Caco-2 (cell line): Measurements from ENCODE around the gene ATP6V0D1. TPM values are rescaled to one million over a fixed set of nuclear protein-coding genes. Genes with fewer than 3 reads are reported as not detected.

Experiments
- BruUV-seq: library from RNA; stranded (reverse); fragments of 400-500 nt; replicated peaks from 2 replicates; lab custom pipeline; 2021; lab: Mats Ljungman, UMichigan
- CTCF ChIA-PET: fragments of 300-600 bp; sonication (Branson Sonifier 250); formaldehyde crosslinking; loops from one replicate; lab custom pipeline; 2022; ENCODE audit warnings: antibody characterized with exemption; lab: Charles Lee
- POLR2A ChIA-PET: fragments of 300-600 bp; sonication (Branson Sonifier 250); formaldehyde crosslinking; loops from one replicate; lab custom pipeline; 2022; ENCODE audit warnings: antibody characterized with exemption; lab: Charles Lee
- DNase-seq, 2 experiments: peaks; one replicate each; pipeline versions ENCODE4 v3.0.0 to v3.0.0-alpha.2; 2020 to 2022
- H3K27me3 ChIP-seq: replicated peaks from 2 replicates; pipeline ENCODE4 v1.6.0; 2011; ENCODE audit warnings: low read length; ENCODE audit not compliant: control insufficient read depth, insufficient read depth
- H3K36me3 ChIP-seq: 2 replicates; pipeline ENCODE4 v1.5.1; 2011; ENCODE audit warnings: low read length; ENCODE audit not compliant: control insufficient read depth, insufficient read depth
- H3K4me1 ChIP-seq: fragments of 250-450 bp; sonication (Bioruptor Pico); 2 replicates; pipeline ENCODE4 v1.5.1; 2020; ENCODE audit warnings: mild to moderate bottlenecking
- H3K4me3 ChIP-seq: 2 replicates; pipeline ENCODE4 v1.5.1; 2011; ENCODE audit warnings: low read depth, mild to moderate bottlenecking, control low read depth, low read length
- H3K9me3 ChIP-seq: fragments of 250-450 bp; sonication (Bioruptor Pico); 2 replicates; pipeline ENCODE4 v1.5.1; 2020; ENCODE audit warnings: mild to moderate bottlenecking, moderate library complexity
- H3K27ac Mint-ChIP-seq: one replicate; pipeline ENCODE4 v1.8.0; 2022; ENCODE audit warnings: mixed read lengths; ENCODE audit not compliant: unreplicated experiment
- H3K27me3 Mint-ChIP-seq: one replicate; pipeline ENCODE4 v1.8.0; 2022; ENCODE audit warnings: mixed read lengths; ENCODE audit not compliant: insufficient read depth, unreplicated experiment
- H3K36me3 Mint-ChIP-seq: one replicate; pipeline ENCODE4 v1.8.0; 2022; ENCODE audit warnings: mild to moderate bottlenecking, mixed read lengths; ENCODE audit not compliant: insufficient read depth, unreplicated experiment
- H3K4me1 Mint-ChIP-seq: one replicate; pipeline ENCODE4 v1.8.0; 2022; ENCODE audit warnings: low read depth, mixed read lengths; ENCODE audit not compliant: unreplicated experiment
- H3K4me3 Mint-ChIP-seq: one replicate; pipeline ENCODE4 v1.8.0; 2022; ENCODE audit warnings: mild to moderate bottlenecking, moderate library complexity, mixed read lengths; ENCODE audit not compliant: unreplicated experiment
- H3K9me3 Mint-ChIP-seq: one replicate; pipeline ENCODE4 v1.8.0; 2022; ENCODE audit warnings: mixed read lengths; ENCODE audit not compliant: unreplicated experiment
- intact Hi-C: fragments of 100-400 bp; cut with micrococcal nuclease; formaldehyde crosslinking; loops from one replicate; pipeline ENCODE4 v1.10.0; 2022; ENCODE audit not compliant: unreplicated experiment
- total RNA-seq: library from RNA; stranded (reverse); gene quantifications from 2 replicates; pipeline ENCODE4 v1.2.3, GENCODE V29; 2022
- TF ChIP-seq, protein P1 (sequence below), 2 experiments: fragments of 200-600 bp in 1 of 2; IDR thresholded peaks; 1 replicate in 1 of 2; 2 replicates in 1 of 2; pipeline versions ENCODE4 v1.5.1 to v1.8.0; 2011 to 2022; ENCODE audit warnings: antibody characterized with exemption in 1 of 2, control low read depth in 1 of 2, inconsistent platforms in 1 of 2, low read depth in 1 of 2, low read length in 1 of 2, mild to moderate bottlenecking in 1 of 2, moderate library complexity in 1 of 2; ENCODE audit not compliant: insufficient read depth in 1 of 2, severe bottlenecking in 1 of 2, unreplicated experiment in 1 of 2

Gene ATP6V0D1
- total RNA-seq, 1 experiment from 2014 or later = 110 TPM

DNA sequence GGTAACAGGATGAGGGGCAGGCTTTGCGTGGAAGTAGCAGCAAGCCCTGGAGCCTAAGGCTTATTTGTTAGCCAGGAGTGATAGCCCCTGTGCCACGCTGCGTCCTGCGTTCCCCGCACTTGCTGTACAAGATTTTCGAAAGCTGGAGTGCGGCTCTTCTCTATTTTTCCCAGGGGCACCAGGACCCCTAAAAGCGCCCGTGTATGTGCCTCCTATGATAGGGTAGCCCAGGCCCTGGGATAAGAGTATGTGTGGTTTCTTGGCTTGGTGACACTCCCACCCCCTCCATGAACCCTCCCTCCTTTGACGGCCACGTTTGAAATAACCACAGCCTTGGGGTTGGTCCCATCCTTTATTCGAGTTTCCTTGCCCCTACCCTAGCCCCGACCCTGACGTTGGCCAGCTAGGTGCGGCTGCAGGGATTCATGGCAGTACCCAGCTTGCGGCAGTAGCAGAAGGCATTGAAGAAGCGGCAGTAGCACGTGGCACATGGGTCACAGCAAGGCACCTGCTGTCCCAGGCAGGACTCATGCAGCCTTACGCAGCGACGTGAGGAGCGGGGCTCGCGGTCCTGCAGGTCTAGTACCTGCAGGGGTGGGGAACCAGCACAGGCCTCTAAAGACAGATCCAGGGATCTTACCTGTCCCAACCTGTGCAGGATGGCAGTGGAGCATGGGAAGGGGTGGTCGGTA is 1.4 kb upstream of the ATP6V0D1 start:
- Histone ChIP-seq H3K27me3 (no peaks in the 10 kb centered on the region), H3K4me1 (peaks cover 15% of the 10 kb centered on the region), H3K36me3 (no peaks in the 10 kb centered on the region; the same call in 1 of the 2 replicates), H3K9me3 (no peaks in the 10 kb centered on the region), H3K4me3 (peak overlapping the region; percentile 43)
- Mint-ChIP-seq H3K36me3 (peaks cover 22% of the 10 kb centered on the region), H3K27me3 (no peaks in the 10 kb centered on the region), H3K4me3 (peak overlapping the region; percentile 98), H3K9me3 (no peaks in the 10 kb centered on the region), H3K27ac (peak overlapping the region; percentile 94), H3K4me1 (peaks cover 19% of the 10 kb centered on the region)
- TF ChIP-seq, protein P1, sequence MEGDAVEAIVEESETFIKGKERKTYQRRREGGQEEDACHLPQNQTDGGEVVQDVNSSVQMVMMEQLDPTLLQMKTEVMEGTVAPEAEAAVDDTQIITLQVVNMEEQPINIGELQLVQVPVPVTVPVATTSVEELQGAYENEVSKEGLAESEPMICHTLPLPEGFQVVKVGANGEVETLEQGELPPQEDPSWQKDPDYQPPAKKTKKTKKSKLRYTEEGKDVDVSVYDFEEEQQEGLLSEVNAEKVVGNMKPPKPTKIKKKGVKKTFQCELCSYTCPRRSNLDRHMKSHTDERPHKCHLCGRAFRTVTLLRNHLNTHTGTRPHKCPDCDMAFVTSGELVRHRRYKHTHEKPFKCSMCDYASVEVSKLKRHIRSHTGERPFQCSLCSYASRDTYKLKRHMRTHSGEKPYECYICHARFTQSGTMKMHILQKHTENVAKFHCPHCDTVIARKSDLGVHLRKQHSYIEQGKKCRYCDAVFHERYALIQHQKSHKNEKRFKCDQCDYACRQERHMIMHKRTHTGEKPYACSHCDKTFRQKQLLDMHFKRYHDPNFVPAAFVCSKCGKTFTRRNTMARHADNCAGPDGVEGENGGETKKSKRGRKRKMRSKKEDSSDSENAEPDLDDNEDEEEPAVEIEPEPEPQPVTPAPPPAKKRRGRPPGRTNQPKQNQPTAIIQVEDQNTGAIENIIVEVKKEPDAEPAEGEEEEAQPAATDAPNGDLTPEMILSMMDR (IDR thresholded peaks at IDR 0.05; ENCODE audit: insufficient read depth in 1 of 2, low read depth in 1 of 2, low read length in 1 of 2, severe bottlenecking in 1 of 2, unreplicated experiment in 1 of 2) = no peak
- no peak for DNase-seq
- CTCF ChIA-PET = interaction anchor here (1.7 to 3.1 kb wide), 2 partner anchors 32 to 222 kb away, joined by 9 to 49 read pairs; no protein-coding TSS in a partner anchor
- no TSS peak for BruUV-seq
- POLR2A ChIA-PET = no interaction called here
- intact Hi-C loops = loop anchor here (5.0 kb wide), 1 partner anchor 50 kb away; the partner anchor contains the start of gene HSD11B2

DNA sequence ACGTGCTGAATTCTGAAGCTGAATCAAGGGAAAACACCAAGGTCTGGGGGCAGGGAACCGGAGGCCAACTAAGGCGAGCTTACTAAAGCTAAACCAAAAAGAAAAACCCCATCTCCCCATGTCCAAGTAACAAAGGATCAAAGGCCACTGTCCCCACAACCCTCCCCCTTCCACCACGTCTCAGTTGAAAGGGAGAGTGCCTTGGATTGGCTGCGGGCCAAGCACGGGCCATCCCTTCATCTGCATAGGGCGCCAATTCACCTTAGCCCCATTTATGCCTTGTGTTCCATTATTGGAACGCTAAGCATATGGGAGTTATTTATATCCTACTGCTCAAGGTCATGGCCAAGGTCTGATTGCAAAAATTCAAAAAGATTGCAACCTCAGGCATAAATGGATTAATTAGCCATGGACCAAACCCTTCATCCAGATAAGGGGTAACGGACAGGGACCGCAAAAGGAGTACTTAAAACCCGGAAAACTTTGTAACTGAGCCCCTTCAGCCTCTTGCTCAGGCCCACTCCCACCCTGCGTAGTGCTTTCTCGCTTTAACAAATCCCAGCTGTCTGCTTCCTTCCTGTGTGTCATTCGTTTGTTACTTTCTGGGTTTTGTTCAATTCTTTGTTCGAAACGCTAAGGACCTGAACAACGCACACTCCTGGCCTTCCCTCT is 740 bp upstream of the ATP6V0D1 start:
- intact Hi-C loops = loop anchor here (1.0 to 5.0 kb wide), 3 partner anchors 13 to 49 kb away; partner anchors contain the start of gene HSD11B2
- Mint-ChIP-seq H3K27ac (peak overlapping the region; percentile 94), H3K36me3 (peaks cover 22% of the 10 kb centered on the region), H3K4me3 (peak overlapping the region; percentile 98), H3K4me1 (peaks cover 19% of the 10 kb centered on the region), H3K9me3 (no peaks in the 10 kb centered on the region), H3K27me3 (no peaks in the 10 kb centered on the region)
- no peaks in the 10 kb centered on the region for H3K9me3 ChIP-seq
- peaks cover 15% of the 10 kb centered on the region for H3K4me1 ChIP-seq
- H3K36me3 ChIP-seq = no peaks in the 10 kb centered on the region; the same call in 1 of the 2 replicates
- H3K27me3 ChIP-seq = no peaks in the 10 kb centered on the region
- CTCF ChIA-PET = interaction anchor here (0.7 to 3.1 kb wide), 20 partner anchors 8 to 325 kb away, joined by 3 to 49 read pairs (median 6); partner anchors contain the start of genes ACD, CARMIL2, CTCF and ELMO3
- DNase-seq = peak in 1 of 2 experiments; percentile 56
- peak overlapping the region; percentile 43 for H3K4me3 ChIP-seq
- BruUV-seq = TSS peak; percentile 87
- TF ChIP-seq, protein P1 (IDR thresholded peaks at IDR 0.05; ENCODE audit: insufficient read depth in 1 of 2, low read depth in 1 of 2, low read length in 1 of 2, severe bottlenecking in 1 of 2, unreplicated experiment in 1 of 2) = no peak
- POLR2A ChIA-PET = interaction anchor here (0.6 to 1.6 kb wide), 8 partner anchors 7 to 354 kb away, joined by 3 to 11 read pairs (median 4); partner anchors contain the start of genes ACD, FHOD1, HSD11B2 and PARD6A

DNA sequence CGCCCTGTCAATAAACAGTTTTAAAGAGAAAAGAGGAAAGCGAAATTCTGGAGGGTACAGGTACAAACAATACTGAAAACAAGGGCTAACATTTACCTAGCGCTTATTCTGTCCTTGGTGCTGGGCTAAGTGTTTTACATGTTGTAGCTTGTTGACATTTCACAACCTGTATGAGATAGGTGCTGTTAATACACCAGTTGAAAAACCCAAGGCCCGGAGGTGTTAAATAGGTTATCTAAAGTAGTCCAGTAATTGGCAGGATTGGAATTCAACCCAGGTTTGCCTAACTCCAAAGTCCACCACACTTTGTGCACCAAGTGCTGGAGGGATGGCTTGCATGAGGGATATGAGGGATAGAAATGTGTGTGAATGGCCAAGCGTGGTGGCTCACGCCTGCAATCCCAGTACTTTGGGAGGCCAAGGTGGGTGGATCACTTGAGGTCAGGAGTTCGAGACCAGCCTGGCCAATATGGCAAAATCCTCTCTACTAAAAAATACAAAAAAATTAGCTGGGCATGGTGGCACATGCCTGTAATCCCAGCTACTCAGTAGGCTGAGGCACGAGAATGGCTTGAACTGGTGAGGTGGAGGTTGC is 2.9 kb downstream of the ATP6V0D1 start:
- ChIA-PET POLR2A (interaction anchor here (0.6 to 0.7 kb wide), 2 partner anchors 53 to 231 kb away, joined by 5 read pairs; no protein-coding TSS in a partner anchor), CTCF (no interaction called here)
- peak overlapping the region; percentile 8 for H3K27ac Mint-ChIP-seq
- no peaks in the 10 kb centered on the region; the same call in 1 of the 2 replicates for H3K36me3 ChIP-seq
- H3K9me3 Mint-ChIP-seq = no peaks in the 10 kb centered on the region
- no peaks in the 10 kb centered on the region for H3K27me3 ChIP-seq
- H3K27me3 Mint-ChIP-seq = no peaks in the 10 kb centered on the region
- BruUV-seq = no TSS peak
- peaks cover 19% of the 10 kb centered on the region for H3K4me1 Mint-ChIP-seq
- no peaks in the 10 kb centered on the region for H3K9me3 ChIP-seq
- H3K4me1 ChIP-seq = peaks cover 15% of the 10 kb centered on the region
- TF ChIP-seq, protein P1 (IDR thresholded peaks at IDR 0.05; ENCODE audit: insufficient read depth in 1 of 2, low read depth in 1 of 2, low read length in 1 of 2, severe bottlenecking in 1 of 2, unreplicated experiment in 1 of 2) = no peak
- H3K4me3 Mint-ChIP-seq = peak overlapping the region; percentile 50
- no peak overlapping the region for H3K4me3 ChIP-seq
- DNase-seq = no peak
- peaks cover 22% of the 10 kb centered on the region for H3K36me3 Mint-ChIP-seq
- intact Hi-C loops = no loop called here
